ENCODE data around the gene NR6A1. TPM values are rescaled to one million over a fixed set of nuclear protein-coding genes. Genes with fewer than 3 reads are reported as not detected.

NR6A1 gene
- polyA plus RNA-seq, 1 donor from 2014 or later = 4.3 TPM

- no peaks in the 10 kb centered on the region for H3K79me2 ChIP-seq (replicated peaks; ENCODE audit: insufficient read depth, low read length)
- peak overlapping the region; percentile 45 for H2AFZ ChIP-seq (ENCODE audit: low read depth, low read length)
- peak overlapping the region; percentile 24 for H3K9ac ChIP-seq (ENCODE audit: low read length)
- no peak overlapping the region for H3K27ac ChIP-seq (ENCODE audit: low read length)
- no peak for TF ChIP-seq REST (IDR thresholded peaks at IDR 0.05; ENCODE audit: borderline replicate concordance)
- no peak for TF ChIP-seq POLR2AphosphoS5 (IDR thresholded peaks at IDR 0.05)
- TF ChIP-seq EP300 (conservative IDR thresholded peaks at IDR 0.05; ENCODE audit: poor library complexity, severe bottlenecking) = no peak
- no peak for TF ChIP-seq TAF1 (IDR thresholded peaks at IDR 0.05; ENCODE audit: low read depth)
- TF ChIP-seq CTCF (IDR thresholded peaks at IDR 0.05; ENCODE audit: poor library complexity, severe bottlenecking) = no peak
- TF ChIP-seq SMC3 (conservative IDR thresholded peaks at IDR 0.05; ENCODE audit: poor library complexity) = no peak
- TF ChIP-seq RAD21 (conservative IDR thresholded peaks at IDR 0.05) = no peak
- H4K20me1 ChIP-seq (ENCODE audit: insufficient read depth) = no peaks in the 10 kb centered on the region
- no peaks in the 10 kb centered on the region for H3K27me3 ChIP-seq (ENCODE audit: insufficient read depth, low read depth, low read length)
- H3K4me3 ChIP-seq (ENCODE audit: low read length) = peak overlapping the region; percentile 34
- H3K9me2 ChIP-seq (ENCODE audit: insufficient read depth, low read length) = no peaks in the 10 kb centered on the region
- H3K9me3 ChIP-seq (ENCODE audit: low read length) = no peaks in the 10 kb centered on the region
- H3K36me3 ChIP-seq (ENCODE audit: insufficient read depth, low read length) = no peaks in the 10 kb centered on the region
- no peak overlapping the region for H3K4me2 ChIP-seq (ENCODE audit: low read length)
- H3F3A ChIP-seq (ENCODE audit: insufficient read depth, low read length, poor library complexity, severe bottlenecking) = no peaks in the 10 kb centered on the region
Observed at GRCh38 chr9:124477211-124477647, 293.9 kb downstream of the NR6A1 start.

DNA sequence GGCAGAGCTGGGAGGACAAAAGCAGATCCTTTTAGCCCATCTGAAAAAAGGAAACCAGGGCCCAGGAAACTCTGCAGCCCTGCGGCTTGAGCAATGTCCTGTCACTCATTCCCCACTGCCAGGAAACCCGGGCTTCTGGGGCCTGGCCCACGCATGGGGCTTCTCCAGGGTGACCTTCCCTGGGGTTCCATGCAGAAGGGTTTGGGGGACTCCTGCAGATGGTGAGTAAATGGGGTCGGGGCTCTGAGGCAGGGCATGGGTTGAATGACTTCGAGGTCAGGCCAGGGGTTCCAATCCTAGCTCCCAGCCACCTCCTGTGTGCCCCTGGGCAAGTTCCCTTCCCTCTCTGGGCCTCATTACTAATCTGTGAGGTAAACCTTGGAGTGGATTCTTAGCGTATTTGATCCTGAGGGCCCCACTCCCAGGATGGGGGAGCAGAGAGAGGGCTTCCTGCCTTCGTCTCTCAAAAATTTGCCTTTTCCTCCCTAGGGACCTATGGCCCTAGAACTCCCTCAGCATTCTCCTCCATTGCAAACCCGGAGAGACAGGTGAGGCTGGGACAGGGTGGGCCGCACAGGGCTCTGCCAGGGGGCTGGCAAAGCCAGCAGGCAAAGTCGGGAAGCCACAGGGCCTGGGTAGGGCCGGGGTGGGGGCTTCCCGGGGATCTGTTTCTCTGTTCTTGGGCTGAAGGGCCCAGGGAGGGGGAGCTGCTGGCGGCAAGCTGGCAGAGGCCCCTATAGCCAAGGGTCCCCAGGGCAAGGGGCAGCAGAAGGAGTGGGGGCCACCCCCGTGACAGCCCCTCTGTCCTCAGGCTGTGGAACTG, 295.0 kb downstream of the NR6A1 start:
- H3K36me3 ChIP-seq (ENCODE audit: insufficient read depth, low read length) = no peaks in the 10 kb centered on the region
- H3K27ac ChIP-seq (ENCODE audit: low read length) = no peak overlapping the region
- TF ChIP-seq POLR2AphosphoS5 (IDR thresholded peaks at IDR 0.05) (no peak), TAF1 (IDR thresholded peaks at IDR 0.05; ENCODE audit: low read depth) (no peak), EZH2 (IDR thresholded peaks at IDR 0.05; ENCODE audit: borderline replicate concordance, insufficient read depth, low read length, poor library complexity, severe bottlenecking) (no peak), SMC3 (conservative IDR thresholded peaks at IDR 0.05; ENCODE audit: poor library complexity) (no peak), EP300 (conservative IDR thresholded peaks at IDR 0.05; ENCODE audit: poor library complexity, severe bottlenecking) (no peak), REST (IDR thresholded peaks at IDR 0.05; ENCODE audit: borderline replicate concordance) (no peak)
- no peaks in the 10 kb centered on the region for H3K27me3 ChIP-seq (ENCODE audit: insufficient read depth, low read depth, low read length)
- no peaks in the 10 kb centered on the region for H3K9me2 ChIP-seq (ENCODE audit: insufficient read depth, low read length)
- H3K79me2 ChIP-seq (replicated peaks; ENCODE audit: insufficient read depth, low read length) = no peaks in the 10 kb centered on the region
- H3F3A ChIP-seq (ENCODE audit: insufficient read depth, low read length, poor library complexity, severe bottlenecking) = no peaks in the 10 kb centered on the region
- H3K4me3 ChIP-seq (ENCODE audit: low read length) = no peak overlapping the region
- H3K9ac ChIP-seq (ENCODE audit: low read length) = peak overlapping the region; percentile 34
- no peaks in the 10 kb centered on the region for H4K20me1 ChIP-seq (ENCODE audit: insufficient read depth)
- H3K4me2 ChIP-seq (ENCODE audit: low read length) = no peak overlapping the region
- no peak overlapping the region for H2AFZ ChIP-seq (ENCODE audit: low read depth, low read length)
- H3K9me3 ChIP-seq (ENCODE audit: low read length) = no peaks in the 10 kb centered on the region
